ENCODE results near the gene CBX6. TPM values are rescaled to one million over a fixed set of nuclear protein-coding genes. Genes with fewer than 3 reads are reported as not detected.

Gene CBX6
- total and polyA plus RNA-seq, 9 of the 15 experiments (the other 6 are each of a cell fraction or from before 2014, with no cell fraction given), result 0.75 to 31.6 (median 8.0) TPM

- Histone ChIP-seq H3K79me2 (ENCODE audit: control insufficient read depth, insufficient read depth, low read length) (no peaks in the 10 kb centered on the region), H3K9me1 (ENCODE audit: control insufficient read depth, insufficient read depth, low read length) (no peaks in the 10 kb centered on the region), H3K4me2 (ENCODE audit: insufficient read depth, low read length) (no peak overlapping the region), H4K20me1 (replicated peaks; ENCODE audit: control insufficient read depth, insufficient read depth, low read length) (no peaks in the 10 kb centered on the region), H3K4me1 (replicated peaks in 1 of 2; ENCODE audit: control insufficient read depth in 2 of 2, insufficient read depth in 2 of 2, low read length in 2 of 2) (peaks cover 4 to 8% of the 10 kb centered on the region in 2 experiments; a peak in 2 of 5 replicates), H3K27ac (ENCODE audit: extremely low read depth, low read depth, low read length) (no peak overlapping the region), H3K9ac (ENCODE audit: insufficient read depth in 1 of 2, low read depth in 2 of 2, low read length in 2 of 2) (peak overlapping the region in 1 of 2 experiments; percentile 35; a peak in 1 of 4 replicates), H3K9me3 (replicated peaks; ENCODE audit: control insufficient read depth, insufficient read depth, low read depth, low read length) (no peaks in the 10 kb centered on the region), H2AFZ (ENCODE audit: low read depth, low read length) (no peak overlapping the region), H3K4me3 (no peak overlapping the region), H3K27me3 (ENCODE audit: control insufficient read depth in 2 of 2, insufficient read depth in 2 of 2, low read length in 2 of 2) (no peaks in the 10 kb centered on the region), H3K36me3 (ENCODE audit: control insufficient read depth, insufficient read depth, low read length) (no peaks in the 10 kb centered on the region)
- 68% methylated on average over 12 of the region's 13 CpGs for WGBS (ENCODE audit: insufficient coverage, low coverage, missing lambda C conversion rate)
- no peak for DNase-seq (ENCODE audit: extremely low read depth in 1 of 4, low spot score in 3 of 4)
- FAIRE-seq, result no peak
- TF ChIP-seq ZNF175 (CRISPR knock-in tag; IDR thresholded peaks at IDR 0.05; ENCODE audit: low read depth) (no peak), BCOR (IDR thresholded peaks at IDR 0.05) (peak; percentile 57; the same call in 1 of the 2 replicates), RBM25 (IDR thresholded peaks at IDR 0.05; ENCODE audit: low read depth, low read length, severe bottlenecking) (peak; percentile 25), KDM1A (IDR thresholded peaks at IDR 0.05) (0 out of 4 replicates have a peak, but pooled peaks of 1 of the 2 experiments have one; percentile 16), JUNB (CRISPR knock-in tag; conservative IDR thresholded peaks at IDR 0.05) (no peak)
- intact Hi-C loops (cut with micrococcal nuclease) (no loop called here), in situ Hi-C loops (cut with MboI) (no loop called here)
- ATAC-seq, result no peak
- CTCF ChIA-PET (ENCODE audit: low intra/inter-chr PET ratio), result no interaction called here
- POLR2A ChIA-PET, result interaction anchor here (1.8 kb wide), 1 partner anchor 9 kb away, joined by 5 read pairs; the partner anchor contains the start of gene NPTXR
- BruUV-seq (replicated peaks), result no TSS peak
Measured at GRCh38 chr22:38834215-38834953, 37.6 kb downstream of the CBX6 start.

GRCh38 chr22:38833061-38833460, 39.0 kb downstream of the CBX6 start:
- DNase-seq (ENCODE audit: extremely low read depth in 1 of 4, low spot score in 3 of 4), result no peak
- in situ Hi-C loops (cut with MboI) (no loop called here), intact Hi-C loops (cut with micrococcal nuclease) (no loop called here)
- ATAC-seq, result no peak
- H3K27me3 ChIP-seq (ENCODE audit: control insufficient read depth in 2 of 2, insufficient read depth in 2 of 2, low read length in 2 of 2), result no peaks in the 10 kb centered on the region
- no peaks in the 10 kb centered on the region for H3K9me3 ChIP-seq (replicated peaks; ENCODE audit: control insufficient read depth, insufficient read depth, low read depth, low read length)
- POLR2A ChIA-PET, result interaction anchor here (1.8 kb wide), 1 partner anchor 10 kb away, joined by 5 read pairs; the partner anchor contains the start of gene NPTXR
- no peaks in the 10 kb centered on the region for H4K20me1 ChIP-seq (replicated peaks; ENCODE audit: control insufficient read depth, insufficient read depth, low read length)
- no peaks in the 10 kb centered on the region for H3K79me2 ChIP-seq (ENCODE audit: control insufficient read depth, insufficient read depth, low read length)
- H3K9ac ChIP-seq (ENCODE audit: insufficient read depth in 1 of 2, low read depth in 2 of 2, low read length in 2 of 2), result no peak overlapping the region
- CTCF ChIA-PET (ENCODE audit: low intra/inter-chr PET ratio), result no interaction called here
- BruUV-seq (replicated peaks), result no TSS peak
- H3K4me1 ChIP-seq (replicated peaks in 1 of 2; ENCODE audit: control insufficient read depth in 2 of 2, insufficient read depth in 2 of 2, low read length in 2 of 2), result peaks cover 4 to 8% of the 10 kb centered on the region in 2 experiments; a peak in 2 of 5 replicates
- H3K4me2 ChIP-seq (ENCODE audit: insufficient read depth, low read length), result no peak overlapping the region
- no peak overlapping the region for H3K4me3 ChIP-seq
- H2AFZ ChIP-seq (ENCODE audit: low read depth, low read length), result no peak overlapping the region
- FAIRE-seq, result no peak
- WGBS (ENCODE audit: insufficient coverage, low coverage, missing lambda C conversion rate), result 13% methylated on average over 3 of the region's 3 CpGs
- H3K36me3 ChIP-seq (ENCODE audit: control insufficient read depth, insufficient read depth, low read length), result no peaks in the 10 kb centered on the region
- no peaks in the 10 kb centered on the region for H3K9me1 ChIP-seq (ENCODE audit: control insufficient read depth, insufficient read depth, low read length)
- H3K27ac ChIP-seq (ENCODE audit: extremely low read depth, low read depth, low read length), result no peak overlapping the region
- no peak for TF ChIP-seq RBM17 (IDR thresholded peaks at IDR 0.05; ENCODE audit: borderline replicate concordance, low read depth, low read length)
- TF ChIP-seq SAFB2 (IDR thresholded peaks at IDR 0.05; ENCODE audit: borderline replicate concordance, low read depth, low read length, severe bottlenecking), result no peak
- no peak for TF ChIP-seq NCOA2 (IDR thresholded peaks at IDR 0.05; ENCODE audit: partially characterized antibody in 2 of 2)
- no peak for TF ChIP-seq ZNF140 (CRISPR knock-in tag; IDR thresholded peaks at IDR 0.05)
- TF ChIP-seq ILK (tag; IDR thresholded peaks at IDR 0.05; ENCODE audit: borderline replicate concordance, low read depth), result no peak
- TF ChIP-seq ZKSCAN8 (CRISPR knock-in tag; IDR thresholded peaks at IDR 0.05), result no peak
- no peak for TF ChIP-seq ETV5 (CRISPR knock-in tag; IDR thresholded peaks at IDR 0.05; ENCODE audit: low read depth)
- no peak for TF ChIP-seq CHAMP1 (IDR thresholded peaks at IDR 0.05)

Measured in K562 (cell line).